Measurements from ENCODE around the gene CGB7.

DNA sequence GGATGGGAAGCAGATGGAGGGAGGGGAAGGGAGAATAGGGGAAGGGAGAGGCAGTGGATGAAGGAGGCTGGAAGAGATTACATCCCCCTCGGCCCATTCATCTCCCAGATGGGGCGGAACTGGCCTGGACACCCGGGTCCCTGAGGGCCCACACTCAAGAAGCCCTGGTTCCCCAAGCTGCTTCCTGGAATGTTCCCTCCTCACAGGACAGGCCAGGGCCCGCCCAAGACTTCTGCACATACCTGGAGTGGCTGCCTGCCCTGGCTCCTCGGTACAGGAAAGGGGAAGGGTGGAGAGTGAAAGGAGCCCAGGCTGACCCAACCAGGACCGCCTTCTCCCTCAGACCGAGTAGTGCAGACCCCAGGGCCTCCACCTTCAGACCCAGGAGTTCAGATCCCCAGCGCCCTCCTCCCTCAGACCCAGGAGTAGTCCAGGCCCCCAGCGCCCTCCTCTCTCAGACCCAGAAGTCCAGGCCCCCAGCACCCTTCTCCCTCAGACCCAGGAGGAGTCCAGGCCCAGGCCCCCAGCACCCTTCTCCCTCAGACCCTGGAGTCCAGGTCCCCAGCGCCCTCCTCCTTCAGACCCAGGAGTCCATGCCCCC, 6.6 kb upstream of the CGB7 start:
- TF ChIP-seq POLR2AphosphoS5 (IDR thresholded peaks at IDR 0.05; ENCODE audit: borderline replicate concordance, low read depth, low read length) (no peak), EZH2 (IDR thresholded peaks at IDR 0.05) (no peak)

Data from SK-N-MC (cell line).